Keratinocyte (primary cell): ENCODE data around the gene PARD3B. TPM values are rescaled to one million over a fixed set of nuclear protein-coding genes. Genes with fewer than 3 reads are reported as not detected.

Experiments used
- DNase-seq: peaks from one replicate; pipeline ENCODE4 v3.0.0-alpha.2; 2011; ENCODE audit warnings: low read depth, missing footprints, low spot score
- FAIRE-seq: peaks from 2 replicates; lab custom pipeline; 2011; peaks lifted over from hg19 to GRCh38; lab: Jason Lieb, UNC
- H2AFZ ChIP-seq: 2 replicates; pipeline ENCODE4 v1.6.0; 2012; ENCODE audit warnings: low read length, control low read depth, inconsistent platforms; ENCODE audit not compliant: control insufficient read depth
- H3K27ac ChIP-seq: 2 replicates; pipeline ENCODE4 v1.5.1; 2011; ENCODE audit warnings: low read length; ENCODE audit not compliant: control insufficient read depth, insufficient read depth
- H3K27me3 ChIP-seq: 3 replicates; pipeline ENCODE4 v1.6.0; 2011; ENCODE audit warnings: low read length; ENCODE audit not compliant: control insufficient read depth, insufficient read depth; ENCODE audit errors: extremely low read depth
- H3K36me3 ChIP-seq, 2 experiments: 2 replicates in 1 of 2; 3 replicates in 1 of 2; pipeline ENCODE4 v1.5.1; 2011; ENCODE audit warnings: low read length in 2 of 2, mild to moderate bottlenecking in 1 of 2; ENCODE audit not compliant: control insufficient read depth in 2 of 2, insufficient read depth in 2 of 2; ENCODE audit errors: extremely low read depth in 1 of 2
- H3K4me1 ChIP-seq: 3 replicates; pipeline ENCODE4 v1.5.1; 2011; ENCODE audit warnings: low read length; ENCODE audit not compliant: control insufficient read depth, insufficient read depth; ENCODE audit errors: extremely low read depth
- H3K4me2 ChIP-seq: 3 replicates; pipeline ENCODE4 v1.6.0; 2011; ENCODE audit warnings: low read depth, low read length; ENCODE audit not compliant: control insufficient read depth, insufficient read depth; ENCODE audit errors: extremely low read depth
- H3K4me3 ChIP-seq, 3 experiments: fragments of 200-600 bp in 1 of 3; sonication (generic) in 1 of 3; 2 replicates in 2 of 3; 3 replicates in 1 of 3; pipeline ENCODE4 v1.5.1; 2011 to 2016; ENCODE audit warnings: low read length in 3 of 3, mild to moderate bottlenecking in 3 of 3, control low read depth in 2 of 3, inconsistent platforms in 1 of 3, low read depth in 1 of 3, mixed read lengths in 1 of 3, mixed run types in 1 of 3, moderate library complexity in 1 of 3; ENCODE audit not compliant: control insufficient read depth in 2 of 3, insufficient read depth in 2 of 3; ENCODE audit errors: extremely low read depth in 1 of 3
- H3K79me2 ChIP-seq: 2 replicates; pipeline ENCODE4 v1.6.0; 2012; ENCODE audit warnings: low read length; ENCODE audit not compliant: control insufficient read depth, insufficient read depth
- H3K9ac ChIP-seq: 3 replicates; pipeline ENCODE4 v1.6.0; 2011; ENCODE audit warnings: low read length; ENCODE audit not compliant: control insufficient read depth, insufficient read depth; ENCODE audit errors: extremely low read depth
- H3K9me1 ChIP-seq: 3 replicates; pipeline ENCODE4 v1.6.0; 2011; ENCODE audit warnings: low read length; ENCODE audit not compliant: control insufficient read depth, insufficient read depth; ENCODE audit errors: extremely low read depth
- H3K9me3 ChIP-seq: 2 replicates; pipeline ENCODE4 v1.5.1; 2012; ENCODE audit warnings: low read depth, low read length; ENCODE audit not compliant: control insufficient read depth
- H4K20me1 ChIP-seq: 3 replicates; pipeline ENCODE4 v1.6.0; 2011; ENCODE audit warnings: low read length; ENCODE audit not compliant: control insufficient read depth, insufficient read depth; ENCODE audit errors: extremely low read depth
- EZH2 ChIP-seq: IDR thresholded peaks from one replicate; pipeline ENCODE4 v1.6.1; 2012; ENCODE audit warnings: inconsistent platforms, mild to moderate bottlenecking, low read length, moderate library complexity
- dilution Hi-C: fragments of 300-500 bp; cut with MboI; formaldehyde crosslinking; loops from one replicate; pipeline ENCODE4 v1.7.0; 2020; ENCODE audit warnings: low sequenced_read_pairs; ENCODE audit not compliant: extremely low pct_ligation_motif_present
- polyA plus RNA-seq, 5 experiments: library from polyadenylated mRNA; depleted of rRNA in 3 of 5; stranded (reverse) in 3 of 5; stranded (forward) in 1 of 5; unstranded in 1 of 5; fragments of >200 nt; gene quantifications; 1 replicate in 1 of 5; 2 replicates in 3 of 5; 3 replicates in 1 of 5; pipeline versions ENCODE4 v1.2.1 to v1.2.3, GENCODE V29; 2011 to 2012; ENCODE audit warnings: missing spikeins in 2 of 5, low read depth in 1 of 5, low replicate concordance in 1 of 5
- TF ChIP-seq, protein P1 (sequence below), 3 experiments: IDR thresholded peaks in 1 of 3; conservative IDR thresholded peaks in 1 of 3; optimal IDR thresholded peaks in 1 of 3; 2 replicates in 2 of 3; 3 replicates in 1 of 3; pipeline versions ENCODE3 to v1.5.1; 2011; ENCODE audit warnings: low read length in 3 of 3, mild to moderate bottlenecking in 3 of 3, moderate library complexity in 2 of 3, control low read depth in 1 of 3, inconsistent platforms in 1 of 3; ENCODE audit not compliant: insufficient read depth in 2 of 3; ENCODE audit errors: extremely low read depth in 1 of 3

The PARD3B gene
- polyA plus RNA-seq, 1 donor (not counting 4 experiments of a cell fraction or from before 2014, with no cell fraction given), result 1.2 TPM

DNA sequence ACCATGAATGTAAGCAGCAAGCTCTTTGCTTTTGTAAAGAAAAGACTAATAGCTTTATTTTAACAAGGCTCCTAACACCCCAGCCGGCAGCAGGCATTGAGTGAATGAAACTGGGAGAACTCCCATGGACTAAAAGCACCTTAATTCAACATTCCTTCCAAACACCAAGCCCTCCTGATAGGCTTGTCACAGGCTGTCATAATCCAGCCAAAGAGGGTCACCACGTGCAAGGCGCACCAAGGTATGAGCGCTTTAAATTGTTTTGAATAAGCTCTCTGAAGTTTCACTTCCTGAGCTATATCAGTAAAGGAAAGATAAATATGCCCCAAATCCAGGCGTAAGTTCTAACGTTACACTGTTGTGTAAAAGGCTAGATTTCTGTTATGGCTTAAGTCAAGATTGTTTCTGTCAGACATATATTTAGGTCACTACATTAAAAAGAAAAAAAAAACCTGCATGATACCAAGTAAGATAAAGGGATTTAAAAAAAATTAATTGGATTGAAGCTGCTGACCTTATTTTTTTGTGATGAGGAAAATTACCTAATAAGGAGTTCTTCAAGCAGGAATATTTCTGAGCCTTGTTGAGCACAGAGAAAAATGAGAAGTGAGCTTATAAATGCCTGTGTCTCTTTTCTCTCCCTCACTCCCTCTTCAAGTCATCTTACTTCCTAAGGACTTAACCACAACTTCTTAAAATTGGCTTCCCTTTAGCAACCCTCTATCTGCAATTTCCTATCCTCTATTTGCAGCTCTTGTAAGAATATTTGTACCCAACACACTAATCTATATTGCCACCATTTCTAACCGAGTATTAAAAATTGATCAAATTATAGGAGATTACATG lies 1000.9 kb downstream of the PARD3B start:
- Histone ChIP-seq H3K27me3 (no peaks in the 10 kb centered on the region), H3K4me3 (no peak overlapping the region), H3K9me1 (no peaks in the 10 kb centered on the region), H3K36me3 (no peaks in the 10 kb centered on the region), H4K20me1 (no peaks in the 10 kb centered on the region), H3K9ac (no peak overlapping the region), H3K79me2 (no peaks in the 10 kb centered on the region), H3K4me2 (no peak overlapping the region), H3K4me1 (no peaks in the 10 kb centered on the region), H2AFZ (no peak overlapping the region), H3K9me3 (no peaks in the 10 kb centered on the region), H3K27ac (no peak overlapping the region)
- no peak for TF ChIP-seq EZH2
- no peak for DNase-seq
- dilution Hi-C loops, result no loop called here
- FAIRE-seq, result no peak

- H3K9me1 ChIP-seq, result no peaks in the 10 kb centered on the region
- H3K4me1 ChIP-seq, result no peaks in the 10 kb centered on the region
- no peak overlapping the region for H3K27ac ChIP-seq
- no peaks in the 10 kb centered on the region for H3K79me2 ChIP-seq
- H4K20me1 ChIP-seq, result no peaks in the 10 kb centered on the region
- H2AFZ ChIP-seq, result no peak overlapping the region
- FAIRE-seq (no peak), DNase-seq (no peak)
- H3K9ac ChIP-seq, result no peak overlapping the region
- H3K27me3 ChIP-seq, result no peaks in the 10 kb centered on the region
- no peak overlapping the region for H3K4me2 ChIP-seq
- no peaks in the 10 kb centered on the region for H3K9me3 ChIP-seq
- H3K36me3 ChIP-seq, result no peaks in the 10 kb centered on the region
- no peak for TF ChIP-seq EZH2
- no peak overlapping the region for H3K4me3 ChIP-seq
- dilution Hi-C loops, result no loop called here
These were observed 1010.4 kb downstream of the PARD3B start for GRCh38 chr2:205555566-205556230.

GRCh38 chr2:205556357-205556756 lies 1011.1 kb downstream of the PARD3B start:
- H3K79me2 ChIP-seq, result no peaks in the 10 kb centered on the region
- no peaks in the 10 kb centered on the region for H3K9me3 ChIP-seq
- H3K36me3 ChIP-seq, result no peaks in the 10 kb centered on the region
- H3K9ac ChIP-seq, result no peak overlapping the region
- no peak overlapping the region for H3K4me3 ChIP-seq
- no peaks in the 10 kb centered on the region for H3K4me1 ChIP-seq
- no peaks in the 10 kb centered on the region for H3K9me1 ChIP-seq
- no peak overlapping the region for H3K27ac ChIP-seq
- no peak overlapping the region for H2AFZ ChIP-seq
- no peak overlapping the region for H3K4me2 ChIP-seq
- dilution Hi-C loops, result no loop called here
- TF ChIP-seq, protein P1, sequence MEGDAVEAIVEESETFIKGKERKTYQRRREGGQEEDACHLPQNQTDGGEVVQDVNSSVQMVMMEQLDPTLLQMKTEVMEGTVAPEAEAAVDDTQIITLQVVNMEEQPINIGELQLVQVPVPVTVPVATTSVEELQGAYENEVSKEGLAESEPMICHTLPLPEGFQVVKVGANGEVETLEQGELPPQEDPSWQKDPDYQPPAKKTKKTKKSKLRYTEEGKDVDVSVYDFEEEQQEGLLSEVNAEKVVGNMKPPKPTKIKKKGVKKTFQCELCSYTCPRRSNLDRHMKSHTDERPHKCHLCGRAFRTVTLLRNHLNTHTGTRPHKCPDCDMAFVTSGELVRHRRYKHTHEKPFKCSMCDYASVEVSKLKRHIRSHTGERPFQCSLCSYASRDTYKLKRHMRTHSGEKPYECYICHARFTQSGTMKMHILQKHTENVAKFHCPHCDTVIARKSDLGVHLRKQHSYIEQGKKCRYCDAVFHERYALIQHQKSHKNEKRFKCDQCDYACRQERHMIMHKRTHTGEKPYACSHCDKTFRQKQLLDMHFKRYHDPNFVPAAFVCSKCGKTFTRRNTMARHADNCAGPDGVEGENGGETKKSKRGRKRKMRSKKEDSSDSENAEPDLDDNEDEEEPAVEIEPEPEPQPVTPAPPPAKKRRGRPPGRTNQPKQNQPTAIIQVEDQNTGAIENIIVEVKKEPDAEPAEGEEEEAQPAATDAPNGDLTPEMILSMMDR (optimal IDR thresholded peaks at IDR 0.05 in 1 of 3, IDR thresholded peaks at IDR 0.05 in 1 of 3, conservative IDR thresholded peaks at IDR 0.05 in 1 of 3; ENCODE audit: extremely low read depth in 1 of 3, insufficient read depth in 2 of 3, low read length in 3 of 3), result no peak
- TF ChIP-seq EZH2, result no peak
- no peak for DNase-seq
- no peaks in the 10 kb centered on the region for H4K20me1 ChIP-seq
- H3K27me3 ChIP-seq, result no peaks in the 10 kb centered on the region
- FAIRE-seq, result no peak
